Astrocyte of the cerebellum (primary cell): Measurements from ENCODE around the gene MRO.

Experiments
- DNase-seq: peaks from one replicate; pipeline ENCODE4 v3.0.0-alpha.2; 2011; ENCODE audit warnings: low read depth
- H3K4me3 ChIP-seq: 2 replicates; pipeline ENCODE4 v1.5.1; 2011; ENCODE audit warnings: mild to moderate bottlenecking, low read depth, low read length, moderate library complexity
- CTCF ChIP-seq: IDR thresholded peaks from 2 replicates; pipeline ENCODE4 v1.5.1; 2012; ENCODE audit warnings: low read length, low read depth, moderate library complexity, mild to moderate bottlenecking; ENCODE audit errors: missing control alignments
- in situ Hi-C: cut with HindIII; loops from 2 replicates; pipeline ENCODE4 v1.10.0; 2017; ENCODE audit warnings: low sequenced_read_pairs

MRO gene

GRCh38 chr18:50849419-50849821 lies 29.6 kb upstream of the MRO start:
- no peak overlapping the region for H3K4me3 ChIP-seq
- DNase-seq: no peak
- in situ Hi-C loops: no loop called here
- no peak for TF ChIP-seq CTCF

GRCh38 chr18:50848991-50849390 lies 29.2 kb upstream of the MRO start:
- TF ChIP-seq CTCF: no peak
- in situ Hi-C loops: no loop called here
- no peak overlapping the region for H3K4me3 ChIP-seq
- DNase-seq: no peak

- TF ChIP-seq CTCF: no peak
- no peak overlapping the region for H3K4me3 ChIP-seq
- DNase-seq: no peak
- in situ Hi-C loops: no loop called here
Observed at GRCh38 chr18:50848061-50848551, 28.3 kb upstream of the MRO start.

- no peak overlapping the region for H3K4me3 ChIP-seq
- in situ Hi-C loops: no loop called here
- TF ChIP-seq CTCF: no peak
- no peak for DNase-seq
Observed at GRCh38 chr18:50847192-50847591, 27.4 kb upstream of the MRO start.

- no peak for TF ChIP-seq CTCF
- no peak overlapping the region for H3K4me3 ChIP-seq
- DNase-seq: no peak
- in situ Hi-C loops: no loop called here
Observed at GRCh38 chr18:50844960-50845359, 25.1 kb upstream of the MRO start.

- no peak overlapping the region for H3K4me3 ChIP-seq
- in situ Hi-C loops: no loop called here
- DNase-seq: no peak
- TF ChIP-seq CTCF: no peak
Observed at GRCh38 chr18:50844554-50844953, 24.7 kb upstream of the MRO start.

- no peak for TF ChIP-seq CTCF
- in situ Hi-C loops: no loop called here
- no peak overlapping the region for H3K4me3 ChIP-seq
- DNase-seq: no peak
Observed at GRCh38 chr18:50842846-50843245, 23.0 kb upstream of the MRO start.
